ENCODE data around the gene DDX41.
A peak's percentile ranks its signal among the peaks of the same experiment; 100 is the strongest.

Gene DDX41

GRCh38 chr5:177512736-177513380, 3.9 kb downstream of the DDX41 start:
- no peak for DNase-seq

GRCh38 chr5:177511796-177512675, 4.7 kb downstream of the DDX41 start:
- no peak for DNase-seq

- no peak for DNase-seq
These were observed 5.6 kb downstream of the DDX41 start for GRCh38 chr5:177511181-177511580.

GRCh38 chr5:177510567-177511053, 6.2 kb downstream of the DDX41 start:
- no peak for DNase-seq

- DNase-seq = no peak
These were observed 6.7 kb downstream of the DDX41 start for GRCh38 chr5:177509991-177510566.

GRCh38 chr5:177509381-177509951, 7.3 kb downstream of the DDX41 start, which contains the start of gene DOK3:
DOK3 (minus strand) TSS chr5:177509826; CDS start chr5:177509540, 286 bp downstream.
- DNase-seq = peak in 1 of 2 experiments; percentile 54

- no peak for DNase-seq
These were observed 7.9 kb downstream of the DDX41 start for GRCh38 chr5:177508837-177509236.

- DNase-seq = no peak
These were observed 8.5 kb downstream of the DDX41 start for GRCh38 chr5:177508221-177508611.

- no peak for DNase-seq
These were observed 9.1 kb downstream of the DDX41 start for GRCh38 chr5:177507596-177508220.

- DNase-seq = peak in 1 of 2 experiments; percentile 38
These were observed 9.6 kb downstream of the DDX41 start for GRCh38 chr5:177507165-177507564.

GRCh38 chr5:177505075-177505474, 11.7 kb downstream of the DDX41 start:
- DNase-seq = no peak

- no peak for DNase-seq
These were observed 12.4 kb downstream of the DDX41 start for GRCh38 chr5:177504086-177505056.

GRCh38 chr5:177503351-177504085, 13.2 kb downstream of the DDX41 start:
- no peak for DNase-seq

- DNase-seq = no peak
These were observed 13.9 kb downstream of the DDX41 start for GRCh38 chr5:177502886-177503285.

GRCh38 chr5:177501874-177502678, 14.7 kb downstream of the DDX41 start:
- no peak for DNase-seq

- peak; percentile 73 to 84 for DNase-seq
These were observed 15.9 kb downstream of the DDX41 start for GRCh38 chr5:177500685-177501522.

GRCh38 chr5:177499842-177500241, 16.9 kb downstream of the DDX41 start:
- no peak for DNase-seq

GRCh38 chr5:177498013-177498787, 18.6 kb downstream of the DDX41 start:
- peak in 1 of 2 experiments; percentile 42 for DNase-seq
